IPS-18c (cell line): ENCODE measurements around the gene RASSF10.
A peak's percentile ranks its signal among the peaks of the same experiment; 100 is the strongest.

ENCODE experiments used
- H3K4me3 ChIP-seq: 2 replicates; pipeline ENCODE4 v1.7.0; 2013; ENCODE audit warnings: low read depth, mild to moderate bottlenecking, low read length, moderate library complexity; ENCODE audit not compliant: insufficient read depth
- H3K9me3 ChIP-seq: one replicate; pipeline ENCODE4 v1.6.1; 2013; ENCODE audit warnings: mild to moderate bottlenecking, low read length, moderate library complexity; ENCODE audit not compliant: control insufficient read depth, insufficient read depth

The RASSF10 gene

DNA sequence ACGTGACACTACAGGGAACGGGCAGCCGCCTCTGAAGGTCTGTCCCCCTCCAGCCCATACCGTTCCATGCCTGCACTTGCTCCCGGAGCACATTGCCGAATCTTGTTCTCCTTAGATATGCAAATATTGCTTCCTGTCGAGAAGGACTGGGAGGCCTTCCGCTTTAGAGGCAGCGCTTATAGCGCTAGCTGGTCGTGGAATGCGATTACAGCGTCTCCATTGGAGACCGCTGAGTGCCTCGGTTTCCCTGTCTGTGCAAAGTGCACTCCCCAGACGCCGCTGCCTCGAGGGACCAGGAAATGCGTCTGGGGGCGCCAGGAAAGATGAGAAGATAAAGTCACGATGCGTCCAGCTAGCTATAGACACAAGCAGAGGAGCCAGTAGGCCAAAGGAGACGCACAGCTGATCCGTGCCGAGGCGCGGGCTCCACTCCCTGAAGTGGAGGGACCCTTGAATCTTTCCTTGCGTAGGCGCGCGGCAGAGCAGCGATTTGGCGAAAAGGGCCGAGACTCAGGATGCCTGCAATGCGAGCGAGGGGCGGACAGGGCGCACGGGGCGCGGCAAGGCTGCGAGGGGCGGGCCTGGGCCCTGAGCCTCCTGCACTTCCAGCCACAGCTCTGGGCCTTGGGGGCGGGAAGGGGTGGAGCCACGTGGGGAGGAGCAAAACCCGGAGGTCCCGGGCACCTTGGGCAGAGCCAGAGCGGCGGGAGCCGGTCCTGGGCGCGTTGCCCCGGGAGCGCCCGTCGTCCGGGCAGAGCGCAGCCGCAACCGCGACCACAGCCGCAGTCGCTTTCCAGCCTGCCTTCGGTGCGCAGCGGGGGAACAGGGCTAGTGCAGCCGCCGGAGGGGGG lies at the start of gene RASSF10:
RASSF10 (plus strand) TSS at position 692 of the 851 bp plus-strand sequence. CDS start 261 bp downstream, outside the sequence.
- Histone ChIP-seq H3K9me3 (no peaks in the 10 kb centered on the region), H3K4me3 (peak within 1 kb of the TSS; percentile 55)

DNA sequence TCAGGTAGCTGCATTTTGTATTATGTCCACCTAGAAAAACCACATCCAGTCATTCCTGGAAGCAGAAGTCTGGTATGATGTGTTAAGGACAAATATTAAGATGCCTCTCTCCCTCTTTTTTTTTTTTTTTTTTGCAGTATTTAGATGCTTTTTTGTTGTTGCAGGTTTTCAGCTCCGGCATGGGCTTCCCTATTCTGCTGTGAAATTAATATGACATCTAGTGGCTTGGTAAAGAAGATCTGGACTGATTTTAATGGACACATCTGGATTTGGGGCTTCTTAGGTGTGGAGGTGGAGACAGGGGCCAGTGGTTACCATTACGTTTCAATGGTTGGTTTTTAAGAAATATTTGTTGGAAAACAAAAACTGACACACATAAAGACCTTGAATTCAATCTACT lies 47.5 kb upstream of the RASSF10 start:
- Histone ChIP-seq H3K4me3 (no peak overlapping the region), H3K9me3 (peaks cover 4% of the 10 kb centered on the region)

- Histone ChIP-seq H3K9me3 (peaks cover 4% of the 10 kb centered on the region), H3K4me3 (no peak overlapping the region)
These were observed 46.8 kb upstream of the RASSF10 start for GRCh38 chr11:12962306-12962705.

- Histone ChIP-seq H3K9me3 (peaks cover 4% of the 10 kb centered on the region), H3K4me3 (no peak overlapping the region)
These were observed 46.1 kb upstream of the RASSF10 start for GRCh38 chr11:12963051-12963450.

- H3K9me3 ChIP-seq = peaks cover 4% of the 10 kb centered on the region
- H3K4me3 ChIP-seq = no peak overlapping the region
These were observed 45.2 kb upstream of the RASSF10 start for GRCh38 chr11:12963792-12964536.

DNA sequence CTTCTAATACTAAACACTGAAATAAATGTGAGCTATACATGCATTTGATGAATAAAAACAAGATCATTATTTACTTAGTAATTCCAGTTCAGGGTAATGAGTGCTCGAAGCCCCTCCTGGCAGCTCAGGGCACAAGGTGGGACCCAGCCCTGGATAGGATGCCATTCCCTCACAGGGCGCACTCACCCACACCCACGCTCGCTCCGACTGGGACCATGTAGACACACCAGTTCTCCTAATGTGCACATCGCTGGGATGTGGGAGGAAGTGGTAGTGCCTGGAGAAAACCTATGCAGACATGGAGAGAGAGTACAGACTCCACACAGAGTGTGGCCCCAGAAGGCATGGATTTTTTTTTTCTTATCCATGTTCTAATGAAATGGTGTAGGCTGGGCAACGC lies 44.5 kb upstream of the RASSF10 start:
- peaks cover 4% of the 10 kb centered on the region for H3K9me3 ChIP-seq
- no peak overlapping the region for H3K4me3 ChIP-seq

GRCh38 chr11:12966002-12966401 lies 43.1 kb upstream of the RASSF10 start:
- Histone ChIP-seq H3K9me3 (peaks cover 4% of the 10 kb centered on the region), H3K4me3 (no peak overlapping the region)

- Histone ChIP-seq H3K4me3 (no peak overlapping the region), H3K9me3 (peaks cover 1% of the 10 kb centered on the region)
These were observed 41.0 kb upstream of the RASSF10 start for GRCh38 chr11:12968101-12968500.

- Histone ChIP-seq H3K4me3 (no peak overlapping the region), H3K9me3 (no peaks in the 10 kb centered on the region)
These were observed 40.3 kb upstream of the RASSF10 start for GRCh38 chr11:12968826-12969225.

- Histone ChIP-seq H3K9me3 (no peaks in the 10 kb centered on the region), H3K4me3 (no peak overlapping the region)
These were observed 37.2 kb upstream of the RASSF10 start for GRCh38 chr11:12971955-12972354.

DNA sequence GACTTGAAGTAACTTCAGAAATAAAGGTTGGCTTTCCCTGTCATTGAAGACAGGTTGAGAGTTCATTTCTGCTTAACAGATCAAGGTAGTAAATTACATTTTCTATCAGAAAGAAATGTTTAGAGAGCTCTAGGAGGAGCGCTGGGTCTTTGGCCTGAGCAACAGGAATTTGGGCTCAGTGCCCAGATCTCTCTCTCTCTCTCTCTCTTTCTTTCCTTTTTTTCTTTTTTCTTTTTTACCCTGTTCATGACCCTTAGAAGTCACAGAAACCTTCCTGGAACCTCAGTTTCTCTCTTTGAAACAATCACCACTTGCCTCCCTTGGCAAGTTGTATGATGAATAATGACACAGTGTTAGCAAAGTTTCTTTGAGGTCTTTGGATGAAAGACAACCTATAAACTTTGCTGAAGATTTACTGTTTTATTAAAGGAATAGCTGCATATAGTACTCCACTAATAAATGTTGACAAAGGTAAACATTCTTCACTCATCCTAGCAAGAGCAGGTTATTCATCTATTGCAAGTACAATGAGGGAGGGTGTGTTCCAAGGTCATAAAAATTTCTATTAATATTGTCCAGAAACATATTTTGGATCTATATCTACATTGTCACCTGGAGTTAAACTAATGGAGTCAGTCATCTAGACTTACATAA lies 35.5 kb upstream of the RASSF10 start:
- Histone ChIP-seq H3K4me3 (no peak overlapping the region), H3K9me3 (no peaks in the 10 kb centered on the region)

- no peak overlapping the region for H3K4me3 ChIP-seq
These were observed 33.9 kb upstream of the RASSF10 start for GRCh38 chr11:12975195-12975594.

DNA sequence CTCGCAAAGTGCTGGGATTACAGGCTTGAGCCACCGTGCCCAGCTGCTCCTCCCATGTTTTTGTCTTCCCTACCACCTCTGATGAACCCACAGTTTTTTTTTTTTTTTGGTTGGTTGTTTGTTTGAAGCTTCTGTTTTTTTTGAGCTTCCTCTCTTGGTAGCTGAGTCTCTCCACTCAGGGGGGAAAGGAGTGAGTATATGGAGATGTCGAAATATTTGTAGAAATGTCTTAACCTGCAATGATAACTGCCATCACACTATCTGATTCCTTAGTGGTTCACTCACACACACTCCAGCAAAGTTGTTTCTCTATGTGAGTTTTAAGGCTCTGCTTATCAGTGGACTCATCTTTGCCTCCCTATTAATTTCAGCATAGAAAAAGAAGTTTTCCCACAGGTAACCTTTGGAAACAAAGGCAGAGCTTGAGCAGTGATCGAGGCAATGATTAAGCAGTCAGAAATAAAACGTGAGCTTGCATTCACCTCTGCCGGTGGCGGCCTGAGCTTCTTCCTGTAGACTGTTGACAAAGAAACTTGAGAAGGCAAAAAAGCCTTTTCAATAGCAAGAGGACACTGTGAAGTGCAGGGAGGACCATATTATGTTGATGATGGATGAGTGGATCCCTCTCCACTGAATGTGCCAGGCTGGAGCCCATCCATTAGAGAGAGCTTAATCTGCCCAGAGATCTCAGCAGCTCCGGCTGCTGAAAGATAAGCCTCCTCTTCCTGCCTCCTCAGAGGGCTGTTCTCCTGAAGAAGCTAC lies 29.0 kb upstream of the RASSF10 start:
- no peak overlapping the region for H3K4me3 ChIP-seq
- no peaks in the 10 kb centered on the region for H3K9me3 ChIP-seq

More at GRCh38 chr11:12975195-12975594, 33.9 kb upstream of the RASSF10 start:
- H3K9me3 ChIP-seq = no peaks in the 10 kb centered on the region

- Histone ChIP-seq H3K4me3 (no peak overlapping the region), H3K9me3 (no peaks in the 10 kb centered on the region)
These were observed 27.2 kb upstream of the RASSF10 start for GRCh38 chr11:12981676-12982522.

- Histone ChIP-seq H3K9me3 (no peaks in the 10 kb centered on the region), H3K4me3 (no peak overlapping the region)
These were observed 25.8 kb upstream of the RASSF10 start for GRCh38 chr11:12983336-12983735.

GRCh38 chr11:12986194-12986898 lies 22.8 kb upstream of the RASSF10 start:
- Histone ChIP-seq H3K9me3 (no peaks in the 10 kb centered on the region), H3K4me3 (no peak overlapping the region)
